Left ventricle myocardium inferior (tissue), 1 donor: Measurements from ENCODE around the gene BACH2. TPM values are rescaled to one million over a fixed set of nuclear protein-coding genes. Genes with fewer than 3 reads are reported as not detected.

Experiments
- DNase-seq: peaks from one replicate; pipeline ENCODE4 v3.0.0-alpha.2; 2020
- H3K27ac ChIP-seq: fragments of 200-600 bp; replicated peaks from 2 replicates; pipeline ENCODE4 v1.8.0; 2021
- H3K27me3 ChIP-seq: fragments of 200-600 bp; 2 replicates; pipeline ENCODE4 v1.8.0; 2021; ENCODE audit warnings: low read depth
- H3K36me3 ChIP-seq: fragments of 200-600 bp; 2 replicates; pipeline ENCODE4 v1.8.0; 2021
- H3K4me1 ChIP-seq: fragments of 200-600 bp; 2 replicates; pipeline ENCODE4 v1.8.0; 2021
- H3K4me3 ChIP-seq: fragments of 200-600 bp; 2 replicates; pipeline ENCODE4 v1.8.0; 2021; ENCODE audit warnings: mild to moderate bottlenecking, moderate library complexity
- H3K9me3 ChIP-seq: fragments of 200-600 bp; replicated peaks from 2 replicates; pipeline ENCODE4 v1.8.0; 2021
- intact Hi-C: fragments of 100-400 bp; cut with micrococcal nuclease; formaldehyde crosslinking; loops from one replicate; pipeline ENCODE4 v1.11.0; 2022
- total RNA-seq: library from RNA; stranded (reverse); fragmentation: NEBNext Ultra II Directional; extraction: Animal tissue kit (Norgen Biotek cat#: 25700); gene quantifications from one replicate; pipeline ENCODE4 v1.2.1, GENCODE V29; 2021
- TF ChIP-seq, protein P1 (sequence below): fragments of 200-600 bp; IDR thresholded peaks from 2 replicates; pipeline ENCODE4 v1.8.0; 2021; ENCODE audit warnings: antibody characterized with exemption, mild to moderate bottlenecking, borderline replicate concordance
- donor health status: DM: no; HTN: yes; CAD: no; lungs with severe emphysema.

The BACH2 gene
- total RNA-seq, 1 donor from 2014 or later = 1.5 TPM

DNA sequence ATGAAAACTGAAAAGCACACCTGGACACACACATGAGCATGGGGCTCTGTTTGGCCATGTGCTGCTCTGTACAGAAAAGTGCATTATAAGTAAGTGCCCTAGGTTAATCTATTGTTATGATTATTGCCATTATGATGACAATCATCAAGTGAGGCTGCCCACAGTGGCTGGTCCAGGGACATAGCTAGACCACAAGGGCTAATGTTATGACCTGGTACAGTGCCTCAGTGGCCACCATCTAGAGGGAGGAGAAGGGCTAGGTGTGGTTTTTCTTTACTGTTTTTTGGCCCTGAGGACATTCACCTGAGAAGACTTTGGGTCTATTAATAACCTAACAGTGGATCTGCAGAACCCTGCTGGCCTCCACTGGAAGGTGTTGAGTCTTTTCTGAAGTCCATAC is 316.3 kb downstream of the BACH2 start:
- peaks cover 33% of the 10 kb centered on the region for H3K4me1 ChIP-seq
- no peaks in the 10 kb centered on the region for H3K9me3 ChIP-seq
- no peak overlapping the region for H3K27ac ChIP-seq
- H3K4me3 ChIP-seq = no peak overlapping the region
- TF ChIP-seq, protein P1, sequence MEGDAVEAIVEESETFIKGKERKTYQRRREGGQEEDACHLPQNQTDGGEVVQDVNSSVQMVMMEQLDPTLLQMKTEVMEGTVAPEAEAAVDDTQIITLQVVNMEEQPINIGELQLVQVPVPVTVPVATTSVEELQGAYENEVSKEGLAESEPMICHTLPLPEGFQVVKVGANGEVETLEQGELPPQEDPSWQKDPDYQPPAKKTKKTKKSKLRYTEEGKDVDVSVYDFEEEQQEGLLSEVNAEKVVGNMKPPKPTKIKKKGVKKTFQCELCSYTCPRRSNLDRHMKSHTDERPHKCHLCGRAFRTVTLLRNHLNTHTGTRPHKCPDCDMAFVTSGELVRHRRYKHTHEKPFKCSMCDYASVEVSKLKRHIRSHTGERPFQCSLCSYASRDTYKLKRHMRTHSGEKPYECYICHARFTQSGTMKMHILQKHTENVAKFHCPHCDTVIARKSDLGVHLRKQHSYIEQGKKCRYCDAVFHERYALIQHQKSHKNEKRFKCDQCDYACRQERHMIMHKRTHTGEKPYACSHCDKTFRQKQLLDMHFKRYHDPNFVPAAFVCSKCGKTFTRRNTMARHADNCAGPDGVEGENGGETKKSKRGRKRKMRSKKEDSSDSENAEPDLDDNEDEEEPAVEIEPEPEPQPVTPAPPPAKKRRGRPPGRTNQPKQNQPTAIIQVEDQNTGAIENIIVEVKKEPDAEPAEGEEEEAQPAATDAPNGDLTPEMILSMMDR = no peak
- no peaks in the 10 kb centered on the region for H3K36me3 ChIP-seq
- no peaks in the 10 kb centered on the region for H3K27me3 ChIP-seq
- DNase-seq = no peak
- intact Hi-C loops = no loop called here

DNA sequence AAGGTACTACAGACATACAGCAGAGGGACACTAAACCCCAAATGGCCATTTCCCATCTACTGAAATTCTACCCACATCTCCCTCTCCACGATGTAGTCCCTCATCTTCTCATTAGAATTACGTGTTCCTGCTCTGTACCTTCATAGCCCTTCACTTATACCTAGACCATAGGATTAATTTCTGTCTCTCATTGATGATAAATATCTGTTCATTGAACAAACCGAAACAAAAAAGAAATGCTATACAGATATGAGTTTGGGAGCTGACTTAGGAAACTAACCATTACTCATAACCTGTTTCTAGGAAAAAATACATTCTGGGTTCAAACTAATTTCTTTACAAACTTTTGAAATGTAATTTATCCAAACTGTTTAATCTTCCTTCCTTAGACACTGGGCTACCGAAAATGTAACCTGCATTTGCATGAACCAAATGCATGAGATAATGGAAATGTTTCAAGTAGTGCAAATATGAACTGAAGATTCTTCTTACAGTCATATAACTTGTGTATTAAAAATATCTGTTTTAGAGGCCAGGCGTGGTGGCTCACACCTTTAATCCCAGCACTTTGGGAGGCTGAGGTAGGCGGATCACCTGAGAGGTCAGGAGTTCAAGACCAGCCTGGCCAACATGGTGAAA is 317.0 kb downstream of the BACH2 start:
- Histone ChIP-seq H3K4me3 (no peak overlapping the region), H3K27me3 (no peaks in the 10 kb centered on the region), H3K36me3 (no peaks in the 10 kb centered on the region), H3K9me3 (no peaks in the 10 kb centered on the region), H3K4me1 (peaks cover 31% of the 10 kb centered on the region), H3K27ac (no peak overlapping the region)
- DNase-seq = no peak
- intact Hi-C loops = loop anchor here (10.0 kb wide), 1 partner anchor 315 kb away; the partner anchor contains the start of gene BACH2
- TF ChIP-seq, protein P1 = no peak

DNA sequence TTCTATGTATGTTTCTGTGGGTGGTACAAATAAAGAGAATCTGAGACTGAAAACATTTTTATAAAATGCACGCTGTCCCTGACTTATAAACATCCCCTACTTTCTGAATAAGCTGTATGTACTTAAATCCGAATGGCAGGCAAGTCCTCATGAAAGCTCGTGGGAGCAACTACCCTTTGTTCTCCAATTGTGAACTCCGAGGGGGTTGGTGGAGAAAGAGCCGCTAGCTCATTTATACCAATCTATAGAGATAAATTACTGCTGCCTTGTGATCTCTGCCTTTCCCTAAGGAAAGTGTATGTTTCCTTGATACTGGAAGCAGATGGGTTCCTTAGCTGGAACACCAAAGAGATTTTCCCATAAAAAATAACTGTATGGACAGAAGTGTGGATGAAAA is 317.9 kb downstream of the BACH2 start:
- no peaks in the 10 kb centered on the region for H3K36me3 ChIP-seq
- H3K9me3 ChIP-seq = no peaks in the 10 kb centered on the region
- DNase-seq = no peak
- H3K4me3 ChIP-seq = no peak overlapping the region
- intact Hi-C loops = loop anchor here (10.0 kb wide), 1 partner anchor 316 kb away; the partner anchor contains the start of gene BACH2
- TF ChIP-seq, protein P1 = no peak
- H3K27ac ChIP-seq = no peak overlapping the region
- no peaks in the 10 kb centered on the region for H3K27me3 ChIP-seq
- H3K4me1 ChIP-seq = peaks cover 36% of the 10 kb centered on the region

DNA sequence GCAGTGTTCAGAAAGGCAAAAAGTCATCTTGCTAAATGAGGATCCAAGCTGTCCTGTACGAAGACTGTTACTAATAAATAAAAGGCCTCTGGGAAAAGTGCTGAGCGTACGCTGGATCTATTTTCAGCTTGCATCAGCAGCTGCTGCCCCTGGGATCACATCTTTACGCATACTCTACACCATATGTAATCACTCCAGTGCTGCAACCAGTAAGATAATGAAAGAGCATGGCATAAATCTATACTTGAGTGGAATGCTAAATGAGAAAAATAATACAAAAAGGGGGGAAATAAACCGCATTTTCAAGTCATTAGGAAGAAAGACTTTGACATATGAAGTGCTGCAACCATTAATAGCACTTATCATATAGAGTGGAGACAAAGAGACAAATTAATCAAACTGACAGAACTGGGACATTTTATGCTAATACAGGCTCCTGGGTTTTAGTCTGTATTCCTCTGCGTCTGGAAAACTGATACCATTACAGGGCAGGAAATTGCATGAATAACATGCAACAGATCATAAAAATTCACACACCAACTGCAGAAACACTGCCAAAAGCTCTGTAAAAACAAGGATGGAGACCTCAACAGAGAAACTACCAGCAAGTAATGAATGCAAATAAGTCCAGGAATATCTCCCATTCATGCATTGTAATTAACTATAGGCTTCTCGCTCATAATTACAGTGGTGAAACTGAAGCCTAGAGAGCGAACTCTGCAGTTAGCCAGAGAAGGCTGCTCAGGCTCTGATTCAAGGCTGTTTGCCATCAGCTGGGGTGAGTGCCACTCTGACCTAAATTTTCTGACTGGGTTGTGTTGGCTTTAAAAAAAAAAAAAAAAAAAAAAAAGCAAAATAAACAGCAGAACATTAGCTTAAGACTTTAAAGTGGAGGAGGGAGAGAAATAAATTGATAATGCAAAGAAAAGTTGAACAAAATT is 318.6 kb downstream of the BACH2 start:
- peaks cover 38% of the 10 kb centered on the region for H3K4me1 ChIP-seq
- no peaks in the 10 kb centered on the region for H3K36me3 ChIP-seq
- H3K27ac ChIP-seq = peak overlapping the region; percentile 49
- TF ChIP-seq, protein P1 = no peak
- intact Hi-C loops = loop anchor here (10.0 kb wide), 1 partner anchor 317 kb away; the partner anchor contains the start of gene BACH2
- no peak for DNase-seq
- no peaks in the 10 kb centered on the region for H3K27me3 ChIP-seq
- H3K9me3 ChIP-seq = no peaks in the 10 kb centered on the region
- no peak overlapping the region for H3K4me3 ChIP-seq

DNA sequence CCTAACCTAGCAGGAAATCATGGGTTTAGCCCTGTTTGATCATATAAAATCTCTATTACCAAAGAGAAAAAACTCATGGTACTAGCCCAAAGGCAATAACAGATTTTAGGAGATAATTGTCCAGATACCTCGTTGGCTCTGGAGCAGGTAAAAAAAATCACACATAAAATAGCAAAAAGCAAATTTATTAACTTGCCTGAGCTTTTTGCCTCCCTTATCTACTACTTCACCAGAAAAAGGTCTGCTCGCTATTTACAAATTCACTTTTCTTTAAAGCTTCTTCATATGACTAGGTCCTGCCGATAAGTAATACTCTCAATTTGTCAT is 320.0 kb downstream of the BACH2 start:
- Histone ChIP-seq H3K4me3 (no peak overlapping the region), H3K27me3 (no peaks in the 10 kb centered on the region), H3K4me1 (peaks cover 38% of the 10 kb centered on the region), H3K27ac (no peak overlapping the region), H3K9me3 (no peaks in the 10 kb centered on the region), H3K36me3 (no peaks in the 10 kb centered on the region)
- TF ChIP-seq, protein P1 = no peak
- intact Hi-C loops = loop anchor here (10.0 kb wide), 1 partner anchor 318 kb away; the partner anchor contains the start of gene BACH2
- DNase-seq = no peak
